H1 (cell line): Measurements from ENCODE around the gene OR2V2. TPM values are rescaled to one million over a fixed set of nuclear protein-coding genes. Genes with fewer than 3 reads are reported as not detected.

ENCODE experiments used
- CTCF ChIA-PET: fragments of 300-600 bp; sonication (Branson Sonifier 250); formaldehyde crosslinking; loops from one replicate; lab custom pipeline; 2021; ENCODE audit not compliant: partially characterized antibody; lab: Charles Lee
- POLR2A ChIA-PET: fragments of 300-600 bp; sonication (Branson Sonifier 250); formaldehyde crosslinking; loops from one replicate; lab custom pipeline; 2021; ENCODE audit warnings: inconsistent platforms; ENCODE audit not compliant: partially characterized antibody; lab: Charles Lee
- DNase-seq, 2 experiments: peaks; one replicate each; pipeline versions ENCODE4 v3.0.0 to v3.0.0-alpha.2; 2010 to 2022; ENCODE audit warnings: low spot score in 2 of 2, low read depth in 1 of 2, mixed read lengths in 1 of 2
- FAIRE-seq: peaks from 2 replicates; lab custom pipeline; 2011; peaks lifted over from hg19 to GRCh38; lab: Jason Lieb, UNC
- H2AFZ ChIP-seq: 2 replicates; pipeline ENCODE4 v1.8.1; 2012; ENCODE audit warnings: low read length, inconsistent platforms
- H2AK5ac ChIP-seq: 2 replicates; pipeline ENCODE4 v1.6.1; 2013; ENCODE audit warnings: low read depth, low read length
- H2BK120ac ChIP-seq: replicated peaks from 2 replicates; pipeline ENCODE3; 2013; ENCODE audit warnings: low read depth, low read length, inconsistent platforms
- H2BK12ac ChIP-seq: 2 replicates; pipeline ENCODE4 v1.6.1; 2013; ENCODE audit warnings: low read depth, low read length
- H2BK15ac ChIP-seq: 2 replicates; pipeline ENCODE4 v1.6.1; 2013; ENCODE audit warnings: low read length
- H2BK20ac ChIP-seq: 2 replicates; pipeline ENCODE4 v1.6.1; 2013; ENCODE audit warnings: low read length
- H2BK5ac ChIP-seq: 2 replicates; pipeline ENCODE4 v1.6.1; 2013; ENCODE audit warnings: low read depth, low read length
- H3K14ac ChIP-seq: 2 replicates; pipeline ENCODE4 v1.6.1; 2013; ENCODE audit warnings: inconsistent platforms; ENCODE audit not compliant: insufficient read length
- H3K18ac ChIP-seq: 2 replicates; pipeline ENCODE4 v1.6.1; 2013; ENCODE audit warnings: low read length; ENCODE audit errors: extremely low read depth
- H3K23ac ChIP-seq: 2 replicates; pipeline ENCODE4 v1.6.1; 2013; ENCODE audit warnings: inconsistent platforms; ENCODE audit not compliant: insufficient read length
- H3K23me2 ChIP-seq: 2 replicates; pipeline ENCODE4 v1.6.1; 2013; ENCODE audit warnings: low read depth, low read length
- H3K27ac ChIP-seq: 2 replicates; pipeline ENCODE4 v1.6.1; 2011; ENCODE audit warnings: low read depth, low read length, inconsistent platforms
- H3K27me3 ChIP-seq, 4 experiments: replicated peaks in 1 of 4; 1 replicate in 1 of 4; 2 replicates in 3 of 4; pipeline versions ENCODE4 v1.6.1 to v1.8.1; 2011 to 2013; ENCODE audit warnings: low read length in 3 of 4, mild to moderate bottlenecking in 3 of 4, inconsistent platforms in 2 of 4, mixed read lengths in 2 of 4, moderate library complexity in 1 of 4; ENCODE audit not compliant: control insufficient read depth in 3 of 4, insufficient read depth in 3 of 4; ENCODE audit errors: extremely low read depth in 1 of 4
- H3K36me3 ChIP-seq, 4 experiments: 2 replicates each; pipeline versions ENCODE4 v1.6.1 to v1.8.1; 2011 to 2013; ENCODE audit warnings: mild to moderate bottlenecking in 4 of 4, low read length in 3 of 4, moderate library complexity in 2 of 4, control low read depth in 1 of 4, inconsistent platforms in 1 of 4; ENCODE audit not compliant: insufficient read depth in 4 of 4, control insufficient read depth in 2 of 4
- H3K4ac ChIP-seq: replicated peaks from 2 replicates; pipeline ENCODE3; 2013; ENCODE audit warnings: low read length, low read depth, mixed read lengths, inconsistent platforms; ENCODE audit not compliant: insufficient read length
- H3K4me1 ChIP-seq, 4 experiments: replicated peaks in 1 of 4; 1 replicate in 1 of 4; 2 replicates in 3 of 4; pipeline versions ENCODE4 v1.6.1 to v1.8.1; 2011 to 2013; ENCODE audit warnings: low read length in 3 of 4, inconsistent platforms in 2 of 4, mixed read lengths in 1 of 4; ENCODE audit not compliant: insufficient read depth in 4 of 4, control insufficient read depth in 3 of 4
- H3K4me2 ChIP-seq, 2 experiments: 2 replicates each; pipeline versions ENCODE4 v1.6.1 to v1.8.1; 2011 to 2013; ENCODE audit warnings: low read depth in 2 of 2, low read length in 2 of 2, control low read depth in 1 of 2, inconsistent platforms in 1 of 2, mild to moderate bottlenecking in 1 of 2; ENCODE audit not compliant: insufficient read depth in 1 of 2
- H3K4me3 ChIP-seq, 4 experiments: fragments of 200-600, 300-600 bp in 1 of 4; sonication (generic), shearing (Covaris generic), sonication (Bioruptor Twin) in 1 of 4; 2 replicates each; pipeline versions ENCODE4 v1.5.1 to v1.8.1; 2011 to 2016; ENCODE audit warnings: low read length in 4 of 4, low read depth in 3 of 4, control low read depth in 2 of 4, inconsistent platforms in 2 of 4, mild to moderate bottlenecking in 2 of 4, mixed read lengths in 1 of 4, moderate library complexity in 1 of 4; ENCODE audit not compliant: insufficient read depth in 2 of 4; ENCODE audit errors: extremely low read depth in 1 of 4
- H3K56ac ChIP-seq: replicated peaks from 2 replicates; pipeline ENCODE3; 2013; ENCODE audit warnings: low read depth, mild to moderate bottlenecking, mixed read lengths, low read length, inconsistent platforms; ENCODE audit not compliant: insufficient read length
- H3K79me1 ChIP-seq: 2 replicates; pipeline ENCODE4 v1.6.1; 2013; ENCODE audit warnings: low read depth, low read length, control low read depth
- H3K79me2 ChIP-seq, 2 experiments: 2 replicates each; pipeline versions ENCODE4 v1.6.1 to v1.8.1; 2012 to 2013; ENCODE audit warnings: low read length in 2 of 2, mild to moderate bottlenecking in 2 of 2, inconsistent platforms in 1 of 2; ENCODE audit not compliant: insufficient read depth in 2 of 2, control insufficient read depth in 1 of 2
- H3K9ac ChIP-seq, 4 experiments: replicated peaks in 1 of 4; 1 replicate in 1 of 4; 2 replicates in 3 of 4; pipeline versions ENCODE4 v1.6.1 to v1.8.1; 2011 to 2013; ENCODE audit warnings: low read depth in 3 of 4, low read length in 3 of 4, control low read depth in 2 of 4, mild to moderate bottlenecking in 2 of 4, moderate library complexity in 2 of 4, inconsistent platforms in 1 of 4; ENCODE audit errors: extremely low read depth in 1 of 4
- H3K9me3 ChIP-seq, 2 experiments: 2 replicates each; pipeline versions ENCODE4 v1.6.1 to v1.8.1; 2012 to 2013; ENCODE audit warnings: mild to moderate bottlenecking in 2 of 2, moderate library complexity in 2 of 2, control low read depth in 1 of 2, inconsistent platforms in 1 of 2, low read depth in 1 of 2, low read length in 1 of 2, mixed read lengths in 1 of 2; ENCODE audit not compliant: insufficient read depth in 2 of 2
- H4K20me1 ChIP-seq, 2 experiments: replicated peaks in 1 of 2; 2 replicates each; pipeline versions ENCODE3 to v1.8.1; 2011 to 2013; ENCODE audit warnings: inconsistent platforms in 2 of 2, low read length in 2 of 2, mild to moderate bottlenecking in 1 of 2; ENCODE audit not compliant: insufficient read depth in 2 of 2, control insufficient read depth in 1 of 2
- H4K5ac ChIP-seq: 2 replicates; pipeline ENCODE4 v1.6.1; 2013; ENCODE audit warnings: low read length, low read depth, mixed read lengths, inconsistent platforms; ENCODE audit not compliant: insufficient read length
- H4K8ac ChIP-seq: 2 replicates; pipeline ENCODE4 v1.8.0; 2013; ENCODE audit warnings: mild to moderate bottlenecking, moderate library complexity, low read length, inconsistent platforms; ENCODE audit not compliant: insufficient read depth; ENCODE audit errors: extremely low read depth
- H4K91ac ChIP-seq: replicated peaks from 2 replicates; pipeline ENCODE3; 2013; ENCODE audit warnings: low read length, mixed read lengths, inconsistent platforms; ENCODE audit not compliant: insufficient read length
- ATF3 ChIP-seq: IDR thresholded peaks from 2 replicates; pipeline ENCODE4 v1.6.1; 2011; ENCODE audit warnings: low read depth, mild to moderate bottlenecking, low read length; ENCODE audit not compliant: insufficient read depth
- CBX5 ChIP-seq: fragments of 300-800, 300-1000 bp; sonication (generic); IDR thresholded peaks from 2 replicates; pipeline ENCODE4 v1.7.1; 2016; ENCODE audit warnings: antibody characterized with exemption, low read length, low read depth
- CEBPB ChIP-seq: IDR thresholded peaks from 2 replicates; pipeline ENCODE4 v1.6.1; 2012; ENCODE audit warnings: low read depth, low read length
- CHD1 ChIP-seq: IDR thresholded peaks from 2 replicates; pipeline ENCODE4 v1.6.1; 2012; ENCODE audit warnings: low read depth, low read length, improper control_type of control experiment
- GTF2F1 ChIP-seq: IDR thresholded peaks from 2 replicates; pipeline ENCODE4 v1.6.1; 2012; ENCODE audit warnings: low read depth, low read length, improper control_type of control experiment, borderline replicate concordance
- NANOG ChIP-seq: IDR thresholded peaks from 2 replicates; pipeline ENCODE4 v1.6.1; 2011; ENCODE audit warnings: low read length, low read depth, mild to moderate bottlenecking, inconsistent platforms; ENCODE audit not compliant: insufficient read depth, poor library complexity, severe bottlenecking
- NRF1 ChIP-seq: IDR thresholded peaks from 2 replicates; pipeline ENCODE4 v1.6.1; 2011; ENCODE audit warnings: mild to moderate bottlenecking, low read depth, low read length, improper control_type of control experiment
- POLR2AphosphoS5 ChIP-seq: IDR thresholded peaks from 2 replicates; pipeline ENCODE4 v1.6.1; 2011; ENCODE audit warnings: low read depth, low read length
- POU5F1 ChIP-seq: IDR thresholded peaks from 2 replicates; pipeline ENCODE4 v1.6.1; 2011; ENCODE audit warnings: low read depth, mild to moderate bottlenecking, low read length, moderate library complexity
- RBBP5 ChIP-seq: IDR thresholded peaks from 2 replicates; pipeline ENCODE4 v1.7.1; 2012; ENCODE audit warnings: low read depth, mild to moderate bottlenecking, inconsistent platforms, low read length, moderate library complexity, borderline replicate concordance
- SP4 ChIP-seq: IDR thresholded peaks from 2 replicates; pipeline ENCODE4 v1.6.1; 2012; ENCODE audit warnings: low read length, inconsistent platforms
- SRF ChIP-seq: IDR thresholded peaks from 2 replicates; pipeline ENCODE4 v1.6.1; 2011; ENCODE audit warnings: mild to moderate bottlenecking, low read depth, low read length, moderate library complexity
- USF2 ChIP-seq: IDR thresholded peaks from 2 replicates; pipeline ENCODE4 v1.6.1; 2011; ENCODE audit warnings: low read length, improper control_type of control experiment
- WGBS, 2 experiments: shearing (Covaris generic) in 1 of 2; methylation state at CpG; one replicate each; pipeline versions ENCODE4 v1.1.6 to v1.1.7; 2013 to 2015; ENCODE audit warnings: low lambda C conversion rate in 2 of 2, mixed read lengths in 2 of 2, inconsistent platforms in 1 of 2, low coverage in 1 of 2, missing lambda C conversion rate in 1 of 2; ENCODE audit not compliant: insufficient replicate concordance in 2 of 2, insufficient coverage in 1 of 2, insufficient read length in 1 of 2; ENCODE audit errors: extremely low coverage in 1 of 2, missing lambda C conversion rate in 1 of 2; 5-methylcytosine and 5-hydroxymethylcytosine counted together
- polyA plus RNA-seq, 7 experiments: library from polyadenylated mRNA; depleted of rRNA in 3 of 7; stranded (reverse) in 5 of 7; unstranded in 2 of 7; fragments of >200 nt in 5 of 7; fragments of 200-250 nt in 2 of 7; gene quantifications; 1 replicate in 5 of 7; 2 replicates in 1 of 7; 4 replicates in 1 of 7; pipeline versions ENCODE4 v1.2.1 to v1.2.3, GENCODE V29; 2011 to 2013; ENCODE audit warnings: missing spikeins in 2 of 7, mixed read lengths in 2 of 7
- total RNA-seq: library from RNA; stranded (reverse); fragmentation: NEBNext Ultra II Directional; extraction: Animal tissue kit (Norgen Biotek cat#: 25700); gene quantifications from 2 replicates; pipeline ENCODE4 v1.2.1, GENCODE V29; 2021

The OR2V2 gene
- total and polyA plus RNA-seq, 2 of the 8 experiments (the other 6 are each of a cell fraction or from before 2014, with no cell fraction given): not detected

- Histone ChIP-seq H4K91ac (no peak overlapping the region), H4K5ac (no peak overlapping the region), H3K9ac (no peak overlapping the region), H3K23ac (no peak overlapping the region), H2BK20ac (no peak overlapping the region), H3K23me2 (peaks cover 6% of the 10 kb centered on the region; the same call in 1 of the 2 replicates), H2BK120ac (no peak overlapping the region), H3K18ac (no peak overlapping the region), H3K9me3 (peaks cover 0 to 4% of the 10 kb centered on the region in 2 experiments; a peak in 1 of 4 replicates), H3K27me3 (peaks cover 6 to 33% (median 21%) of the 10 kb centered on the region in 4 experiments), H3K36me3 (no peaks in the 10 kb centered on the region), H4K20me1 (no peaks in the 10 kb centered on the region), H2AK5ac (no peak overlapping the region), H3K27ac (no peak overlapping the region), H2BK5ac (no peak overlapping the region), H3K56ac (no peak overlapping the region), H2AFZ (no peak overlapping the region), H3K14ac (no peak overlapping the region), H3K79me2 (no peaks in the 10 kb centered on the region), H3K4me1 (peaks cover 0 to 8% (median 1%) of the 10 kb centered on the region in 4 experiments; a peak in 5 of 7 replicates), H3K4me3 (no peak overlapping the region), H3K4me2 (no peak overlapping the region), H2BK12ac (no peak overlapping the region), H2BK15ac (no peak overlapping the region), H3K79me1 (no peaks in the 10 kb centered on the region), H3K4ac (no peak overlapping the region), H4K8ac (no peak overlapping the region; the same call in 1 of the 2 replicates)
- POLR2A ChIA-PET: no interaction called here
- FAIRE-seq (no peak), DNase-seq (no peak)
- CTCF ChIA-PET: interaction anchor here (1.0 to 1.3 kb wide), 2 partner anchors 9 to 32 kb away, joined by 3 read pairs; no protein-coding TSS in a partner anchor
- 88% methylated on average over 8 of the region's 8 CpGs; no CpG with 5 or more reads in 1 of the 2 experiments for WGBS, 2 experiments
- TF ChIP-seq CBX5: no peak
- TF ChIP-seq CHD1: no peak
- no peak for TF ChIP-seq SRF
- no peak for TF ChIP-seq USF2
- TF ChIP-seq SP4: no peak
- no peak for TF ChIP-seq POU5F1
- no peak for TF ChIP-seq POLR2AphosphoS5
- no peak for TF ChIP-seq CEBPB
- TF ChIP-seq ATF3: no peak
- no peak for TF ChIP-seq RBBP5
- no peak for TF ChIP-seq NRF1
- no peak for TF ChIP-seq NANOG
- no peak for TF ChIP-seq GTF2F1
These were observed 28.3 kb upstream of the OR2V2 start for GRCh38 chr5:181119105-181119504.
